ENCODE measurements around the gene ACBD4.

- TF ChIP-seq CTCF (IDR thresholded peaks at IDR 0.05) (no peak), EZH2 (IDR thresholded peaks at IDR 0.05) (no peak), EZH2phosphoT487 (IDR thresholded peaks at IDR 0.05) (no peak)
These were observed 22.7 kb upstream of the ACBD4 start for GRCh38 chr17:45112559-45113423.
